Measurements from ENCODE around the gene PARVA.

Gene PARVA

DNA sequence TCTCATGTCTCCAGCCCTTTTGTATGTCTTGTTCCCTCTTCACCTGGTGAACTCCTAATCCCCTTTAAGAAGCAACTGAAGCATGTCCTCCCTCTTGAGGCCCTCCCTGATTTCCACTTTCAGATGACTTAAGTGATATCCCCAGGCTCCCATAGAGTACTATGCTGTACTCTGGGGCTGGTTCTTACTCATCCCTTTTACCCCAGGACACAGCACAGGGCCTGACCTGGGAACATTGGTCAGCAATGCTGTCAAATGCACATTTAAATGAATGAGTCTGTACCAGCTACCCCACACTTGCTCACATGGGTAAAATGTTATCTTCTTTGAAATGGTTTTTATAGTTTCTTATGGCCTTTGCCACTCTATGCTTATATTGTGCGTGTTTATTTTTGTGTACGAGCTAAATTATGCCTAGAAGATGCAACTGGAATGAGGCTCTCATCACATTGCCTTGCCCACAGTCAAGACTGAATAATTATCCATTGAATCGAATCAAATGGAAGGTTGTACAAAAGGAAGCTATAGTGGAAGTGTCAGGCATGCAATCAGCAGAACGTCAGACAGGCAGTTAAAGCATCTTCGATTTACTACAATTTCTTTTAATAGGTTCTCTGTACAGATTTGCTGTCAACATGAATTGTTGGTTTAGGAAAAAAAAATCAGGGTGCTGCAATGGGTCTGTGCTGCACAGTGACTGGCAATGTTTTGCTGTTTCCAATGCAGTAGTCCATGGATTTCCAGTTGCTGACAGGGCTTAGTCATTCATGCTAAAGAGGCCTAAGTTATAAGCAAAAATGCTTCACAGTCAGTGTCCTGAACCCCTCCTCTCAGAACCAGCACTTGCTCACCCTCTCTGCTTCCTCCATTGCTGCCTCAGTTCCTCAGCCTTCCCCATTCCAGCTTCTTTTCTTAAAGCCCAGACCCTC lies 79.5 kb downstream of the PARVA start:
- no peak for DNase-seq (ENCODE audit: low read depth in 1 of 2, low spot score in 1 of 2)

- DNase-seq (ENCODE audit: low read depth in 1 of 2, low spot score in 1 of 2), result no peak
Observed at GRCh38 chr11:12458042-12458441, 80.7 kb downstream of the PARVA start.

DNA sequence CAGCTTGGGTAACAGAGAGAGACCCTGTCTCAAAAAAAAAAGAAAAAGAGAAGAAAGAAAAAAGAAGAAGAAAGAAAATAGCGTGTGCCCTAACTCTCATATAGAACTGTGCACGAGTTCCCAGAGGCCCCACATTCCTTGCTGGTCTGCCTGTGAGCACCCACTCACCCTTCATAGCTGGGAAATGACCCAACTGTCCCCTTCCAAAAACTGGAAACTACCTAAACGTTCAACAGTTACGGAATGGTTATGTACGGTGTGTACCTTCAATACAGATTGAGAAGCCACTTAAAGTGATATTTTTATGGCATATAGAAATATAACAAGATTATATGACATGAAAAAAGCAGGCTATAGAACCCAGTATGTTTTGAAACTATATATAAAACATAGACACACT lies 82.0 kb downstream of the PARVA start:
- no peak for DNase-seq (ENCODE audit: low read depth in 1 of 2, low spot score in 1 of 2)

DNA sequence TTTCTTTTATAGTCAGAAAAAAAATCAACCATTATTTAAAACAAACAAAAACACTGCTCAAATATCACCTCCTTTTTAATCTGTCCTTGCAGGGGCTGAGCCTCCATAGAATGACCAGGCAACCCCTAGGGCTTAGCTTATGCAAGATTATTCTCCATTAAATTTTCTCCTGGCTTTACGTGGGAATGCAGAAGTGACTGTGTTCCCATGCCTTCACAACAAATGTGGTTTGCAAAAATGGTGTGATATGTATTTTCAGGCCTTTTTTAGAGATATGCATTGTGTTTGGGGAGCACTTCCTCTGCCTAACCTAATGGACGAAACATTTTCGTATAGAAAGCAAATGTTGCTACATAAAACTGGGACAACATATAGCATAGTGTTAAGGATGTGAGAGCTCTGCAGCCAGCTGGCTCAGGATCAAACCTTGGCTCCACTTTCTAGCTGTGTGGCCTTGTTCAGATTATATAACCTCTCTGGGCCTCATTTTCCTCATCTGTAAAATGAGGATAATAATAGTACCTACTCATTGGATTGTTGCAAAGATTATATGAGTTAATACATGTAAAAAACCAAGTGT lies 82.6 kb downstream of the PARVA start:
- no peak for DNase-seq (ENCODE audit: low read depth in 1 of 2, low spot score in 1 of 2)

DNA sequence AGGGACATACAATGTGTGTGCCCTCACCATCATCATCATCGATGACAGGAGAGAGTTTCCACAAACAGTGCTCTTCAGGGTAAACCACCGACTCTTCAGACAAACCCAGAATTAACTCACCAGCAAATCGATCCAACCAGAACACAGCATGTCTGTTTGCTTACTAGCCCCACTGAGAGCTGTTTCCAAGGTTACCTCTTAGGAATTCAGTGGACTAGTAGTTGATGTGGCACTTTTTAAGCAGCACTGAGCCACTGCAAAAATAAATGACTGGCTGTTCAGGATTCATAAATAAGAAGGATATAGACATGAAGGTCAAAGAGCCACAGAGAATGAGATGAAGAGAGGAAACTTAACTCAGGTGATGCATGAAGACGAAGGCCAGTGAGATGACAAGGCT lies 83.1 kb downstream of the PARVA start:
- no peak for DNase-seq (ENCODE audit: low read depth in 1 of 2, low spot score in 1 of 2)

DNA sequence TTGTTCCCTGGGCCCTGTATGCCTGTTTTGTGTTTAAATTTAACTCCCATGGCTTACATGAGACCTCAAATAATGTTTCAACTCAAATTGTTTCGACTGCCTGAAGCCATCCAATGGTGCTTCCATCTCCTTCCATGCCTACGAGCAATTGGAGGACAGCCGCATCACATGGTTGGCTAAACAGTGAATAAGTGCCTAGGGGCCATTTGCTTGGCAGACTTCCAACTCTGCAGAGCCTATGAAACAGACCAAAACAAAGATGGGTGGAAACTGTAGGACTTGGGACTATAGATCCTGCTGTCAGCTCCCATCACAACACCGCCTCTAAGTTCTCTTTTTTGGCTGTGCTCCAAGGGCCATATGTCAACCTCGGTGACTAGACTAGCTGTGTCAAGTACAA lies 84.1 kb downstream of the PARVA start:
- no peak for DNase-seq (ENCODE audit: low read depth in 1 of 2, low spot score in 1 of 2)

DNA sequence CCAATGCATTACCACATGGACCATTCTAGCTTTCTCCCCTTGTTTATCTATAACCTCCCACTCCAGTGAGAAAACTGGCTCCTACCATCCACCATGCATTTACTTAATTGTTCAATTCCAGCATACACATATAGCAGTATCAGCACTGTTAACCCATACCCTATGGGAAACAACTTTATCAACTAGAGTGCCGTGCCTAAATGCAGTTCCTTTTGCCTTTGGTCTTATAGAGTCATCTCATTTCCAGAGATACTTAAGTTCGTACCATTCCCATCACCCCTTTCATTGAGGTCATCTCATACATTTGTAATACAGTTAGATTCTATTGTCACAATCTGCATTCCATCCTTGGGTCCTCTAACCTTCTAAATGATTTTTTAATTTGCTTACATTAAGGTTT lies 86.9 kb downstream of the PARVA start:
- DNase-seq (ENCODE audit: low read depth in 1 of 2, low spot score in 1 of 2), result no peak

- DNase-seq (ENCODE audit: low read depth in 1 of 2, low spot score in 1 of 2), result no peak
Observed at GRCh38 chr11:12465332-12465731, 88.0 kb downstream of the PARVA start.

GRCh38 chr11:12467610-12468009 lies 90.2 kb downstream of the PARVA start:
- DNase-seq (ENCODE audit: low read depth in 1 of 2, low spot score in 1 of 2), result no peak

DNA sequence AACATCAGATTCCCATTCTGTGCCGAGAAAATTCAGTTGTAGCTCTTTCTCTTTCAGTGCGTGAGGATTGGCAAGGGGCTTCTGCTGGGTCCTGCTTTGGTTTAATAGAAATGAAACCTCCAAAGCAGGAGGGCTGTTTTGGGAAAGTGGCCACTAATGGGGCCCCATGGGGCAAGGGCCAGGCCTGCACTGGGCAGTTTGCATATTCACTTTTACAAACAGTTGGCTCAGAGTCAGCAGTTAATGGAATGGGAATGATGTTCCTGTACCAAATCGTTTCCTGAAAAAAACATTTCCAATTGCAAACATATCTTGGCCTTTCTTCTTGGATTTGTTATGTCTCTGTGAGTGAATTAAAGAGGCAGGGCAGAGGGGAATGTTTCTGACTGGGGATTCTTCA lies 92.1 kb downstream of the PARVA start:
- DNase-seq (ENCODE audit: low read depth in 1 of 2, low spot score in 1 of 2), result no peak

DNA sequence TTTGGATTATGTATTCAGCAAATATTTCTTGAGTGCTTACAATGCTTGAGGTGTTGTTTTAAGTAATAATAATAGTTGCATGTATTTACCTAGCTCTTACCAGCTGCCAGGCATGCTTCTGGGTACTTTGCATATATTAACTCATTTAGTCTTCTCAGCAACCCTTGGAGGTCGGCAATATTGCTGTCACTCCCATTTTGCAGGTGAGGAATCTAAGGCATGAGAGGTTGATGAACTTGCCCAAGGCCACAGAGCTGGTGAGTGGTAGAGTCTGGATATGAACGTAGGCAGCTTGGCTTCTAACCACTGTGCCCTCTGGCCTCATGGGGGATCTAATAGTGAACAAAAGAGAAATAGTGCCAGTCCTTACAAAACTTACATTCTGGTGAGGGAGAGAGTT lies 92.9 kb downstream of the PARVA start:
- no peak for DNase-seq (ENCODE audit: low read depth in 1 of 2, low spot score in 1 of 2)

- no peak for DNase-seq (ENCODE audit: low read depth in 1 of 2, low spot score in 1 of 2)
Observed at GRCh38 chr11:12472401-12473005, 95.1 kb downstream of the PARVA start.

- no peak for DNase-seq (ENCODE audit: low read depth in 1 of 2, low spot score in 1 of 2)
Observed at GRCh38 chr11:12473381-12473780, 96.0 kb downstream of the PARVA start.

- DNase-seq (ENCODE audit: low read depth in 1 of 2, low spot score in 1 of 2), result no peak
Observed at GRCh38 chr11:12474871-12475270, 97.5 kb downstream of the PARVA start.

- no peak for DNase-seq (ENCODE audit: low read depth in 1 of 2, low spot score in 1 of 2)
Observed at GRCh38 chr11:12478743-12479142, 101.4 kb downstream of the PARVA start.

- DNase-seq (ENCODE audit: low read depth in 1 of 2, low spot score in 1 of 2), result no peak
Observed at GRCh38 chr11:12480401-12480800, 103.0 kb downstream of the PARVA start.

DNA sequence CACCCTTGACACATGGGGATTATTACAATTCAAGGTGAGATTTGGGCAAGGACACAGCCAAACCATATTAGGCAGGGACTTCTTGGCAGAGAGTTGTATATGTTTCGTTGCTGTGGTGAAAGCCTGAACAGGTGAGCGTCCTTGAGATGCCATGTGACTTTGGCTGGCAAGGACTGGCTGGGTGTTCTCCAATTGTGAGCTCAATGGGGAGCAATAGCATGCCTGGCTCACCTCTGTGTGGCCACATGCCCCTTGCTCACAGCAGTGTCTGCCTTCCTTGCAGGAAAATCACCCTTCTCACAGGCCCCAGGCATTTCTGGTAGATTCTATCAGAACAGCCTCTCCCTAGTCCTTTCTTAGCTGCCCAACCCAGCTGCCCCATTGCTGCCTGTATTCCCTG lies 105.5 kb downstream of the PARVA start:
- no peak for DNase-seq (ENCODE audit: low read depth in 1 of 2, low spot score in 1 of 2)

DNA sequence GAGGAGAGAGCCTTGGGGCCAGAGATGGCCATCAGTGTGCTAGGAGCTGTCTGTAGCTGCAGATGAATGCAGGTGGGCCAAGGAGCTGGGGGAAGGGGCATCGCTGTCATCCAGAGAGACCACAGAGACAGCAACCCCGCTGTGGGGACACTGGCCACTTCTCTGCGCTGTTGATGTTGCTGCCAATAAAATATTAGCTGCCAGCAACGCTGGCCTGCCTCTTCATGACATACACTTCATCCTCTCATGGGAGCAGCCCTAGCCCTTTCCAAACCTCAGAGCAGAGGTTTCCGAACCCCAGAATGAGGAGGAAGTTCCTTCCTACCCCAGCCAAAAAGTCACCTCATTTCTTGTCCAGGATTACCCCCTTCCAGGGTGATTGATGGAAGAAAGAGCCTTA lies 106.2 kb downstream of the PARVA start:
- no peak for DNase-seq (ENCODE audit: low read depth in 1 of 2, low spot score in 1 of 2)

DNA sequence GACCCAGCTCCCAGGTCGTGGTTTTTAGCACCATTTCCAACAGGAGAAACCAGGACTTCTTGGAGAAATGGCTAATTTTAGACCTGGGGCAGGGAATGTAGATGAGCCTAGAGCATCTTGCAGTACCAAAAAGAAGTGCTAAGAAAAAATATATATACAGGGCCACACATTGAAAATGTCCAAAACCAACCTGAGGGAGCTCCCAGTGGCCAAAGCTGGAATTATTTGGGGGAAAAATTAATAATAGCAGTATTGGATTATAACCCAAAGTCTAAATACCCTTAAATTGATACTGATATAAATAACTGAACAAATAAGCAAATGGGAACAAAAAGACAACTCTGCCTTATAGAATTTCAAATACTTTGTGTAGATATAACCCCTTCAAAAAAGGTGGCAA lies 108.0 kb downstream of the PARVA start:
- DNase-seq (ENCODE audit: low read depth in 1 of 2, low spot score in 1 of 2), result no peak

GRCh38 chr11:12489246-12489772 lies 111.9 kb downstream of the PARVA start:
- no peak for DNase-seq (ENCODE audit: low read depth in 1 of 2, low spot score in 1 of 2)

DNA sequence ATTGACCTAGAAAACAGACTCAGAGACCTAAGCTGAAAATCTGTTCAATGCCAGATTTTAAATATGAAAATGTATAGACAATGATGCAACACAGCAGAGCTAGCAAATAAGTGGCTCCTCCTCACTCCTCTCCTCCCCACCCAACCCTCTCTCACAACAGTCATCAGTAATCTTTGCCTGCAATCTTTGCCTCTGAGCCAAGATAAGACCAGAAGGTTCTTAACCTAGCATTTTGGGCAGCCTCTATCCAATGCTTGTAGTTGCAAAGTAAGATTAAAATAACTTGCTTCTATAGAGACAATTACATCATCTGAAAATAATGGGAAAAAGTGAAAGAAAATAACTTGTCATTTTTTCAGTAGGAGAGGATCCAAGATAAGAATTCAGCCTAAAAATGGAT lies 117.3 kb downstream of the PARVA start:
- DNase-seq (ENCODE audit: low read depth in 1 of 2, low spot score in 1 of 2), result no peak
